ENCODE measurements around the gene SLC38A9.
"Not testable (repeated sequence)": the region's sequence is repeated elsewhere in the genome, so short reads cannot be mapped to it uniquely, and the experiment has no call there.

- not testable (repeated sequence) for TF ChIP-seq CTCF (optimal IDR thresholded peaks at IDR 0.05 in 1 of 3, IDR thresholded peaks at IDR 0.05 in 1 of 3, conservative IDR thresholded peaks at IDR 0.05 in 1 of 3; ENCODE audit: extremely low read depth in 1 of 3, insufficient read depth in 2 of 3, low read length in 3 of 3); EZH2 (IDR thresholded peaks at IDR 0.05; ENCODE audit: low read length)
Observed at GRCh38 chr5:55696704-55697103, 15.4 kb downstream of the SLC38A9 start.

All from keratinocyte (primary cell).